GM18867 (cell line): ENCODE results near the gene NANP.
"Not testable (repeated sequence)": the region's sequence is repeated elsewhere in the genome, so short reads cannot be mapped to it uniquely, and the experiment has no call there.

ENCODE experiments used
- ATAC-seq: cut with Tn5 transposase; IDR thresholded peaks from one replicate; pipeline ENCODE4 v1.9.1; 2021; ENCODE audit warnings: mild to moderate bottlenecking, moderate library complexity; ENCODE audit not compliant: unreplicated experiment

Gene NANP, protein sequence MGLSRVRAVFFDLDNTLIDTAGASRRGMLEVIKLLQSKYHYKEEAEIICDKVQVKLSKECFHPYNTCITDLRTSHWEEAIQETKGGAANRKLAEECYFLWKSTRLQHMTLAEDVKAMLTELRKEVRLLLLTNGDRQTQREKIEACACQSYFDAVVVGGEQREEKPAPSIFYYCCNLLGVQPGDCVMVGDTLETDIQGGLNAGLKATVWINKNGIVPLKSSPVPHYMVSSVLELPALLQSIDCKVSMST

DNA sequence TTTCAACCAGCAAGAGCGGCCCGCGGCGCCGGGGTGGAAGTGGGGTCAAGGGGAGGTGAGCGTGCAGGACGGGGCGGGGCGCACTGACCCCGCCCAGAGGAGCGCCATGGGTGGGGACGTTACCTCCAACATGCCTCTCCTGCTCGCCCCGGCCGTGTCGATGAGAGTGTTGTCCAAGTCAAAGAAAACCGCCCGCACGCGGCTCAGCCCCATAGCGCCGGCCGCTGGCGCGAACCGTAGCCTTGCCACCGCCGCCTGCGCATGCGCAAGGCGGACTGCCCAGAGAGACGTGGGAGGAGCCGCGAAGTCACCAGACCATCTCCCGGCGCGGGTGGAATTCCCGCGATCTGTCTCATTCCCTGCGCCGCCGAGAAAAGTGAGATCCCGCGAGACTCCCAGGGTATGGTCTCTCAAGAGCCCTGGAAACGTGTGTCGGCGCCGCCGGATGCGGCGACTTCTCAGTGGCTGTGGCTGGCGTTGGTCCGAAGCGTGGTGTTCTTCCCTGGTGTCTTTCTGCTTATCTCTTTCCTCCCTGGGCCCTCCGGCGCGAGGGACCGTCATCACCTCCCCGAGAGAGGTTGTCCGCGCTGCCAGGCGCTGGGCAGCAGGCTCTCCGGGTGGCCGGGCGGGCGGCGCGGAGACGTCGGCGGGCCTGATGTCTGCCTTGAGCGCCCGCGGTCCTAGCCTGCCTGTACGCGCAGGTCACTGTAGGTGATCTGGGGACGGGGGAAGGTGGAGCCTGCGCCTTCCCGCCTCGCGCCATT, at the start of gene NANP:
Gene NANP (minus strand): TSS at position 279 of the 764 bp plus-strand sequence. CDS start 66 bp downstream, at position 213.
- ATAC-seq, result peak; percentile 82

DNA sequence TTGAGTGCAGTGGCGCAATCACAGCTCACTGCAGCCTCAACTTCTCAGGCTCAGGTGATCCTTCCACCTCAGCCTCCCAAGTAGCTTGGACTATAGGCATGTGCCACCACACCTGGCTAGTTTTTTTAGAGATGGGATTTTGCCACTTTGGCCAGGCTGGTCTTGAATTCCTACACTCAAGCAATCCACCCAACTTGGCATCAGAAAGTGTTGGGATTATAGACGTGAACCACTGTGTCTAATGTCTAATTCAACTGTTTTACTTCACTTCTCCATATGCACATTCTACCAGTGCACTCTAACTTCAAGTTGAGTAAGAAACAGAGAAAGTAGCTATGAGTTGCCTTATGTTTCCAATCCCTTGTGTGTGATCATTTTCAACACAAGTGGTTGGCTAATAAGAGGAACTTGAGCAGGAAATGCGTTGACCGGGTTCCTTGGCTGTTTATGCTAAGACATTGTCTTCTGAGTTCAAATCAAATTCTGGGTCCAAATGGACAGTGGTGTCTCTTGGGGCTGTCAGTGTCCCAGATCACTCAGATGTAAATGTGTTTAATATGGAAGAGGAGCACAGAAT, 48.9 kb upstream of the NANP start:
- ATAC-seq, result no peak

DNA sequence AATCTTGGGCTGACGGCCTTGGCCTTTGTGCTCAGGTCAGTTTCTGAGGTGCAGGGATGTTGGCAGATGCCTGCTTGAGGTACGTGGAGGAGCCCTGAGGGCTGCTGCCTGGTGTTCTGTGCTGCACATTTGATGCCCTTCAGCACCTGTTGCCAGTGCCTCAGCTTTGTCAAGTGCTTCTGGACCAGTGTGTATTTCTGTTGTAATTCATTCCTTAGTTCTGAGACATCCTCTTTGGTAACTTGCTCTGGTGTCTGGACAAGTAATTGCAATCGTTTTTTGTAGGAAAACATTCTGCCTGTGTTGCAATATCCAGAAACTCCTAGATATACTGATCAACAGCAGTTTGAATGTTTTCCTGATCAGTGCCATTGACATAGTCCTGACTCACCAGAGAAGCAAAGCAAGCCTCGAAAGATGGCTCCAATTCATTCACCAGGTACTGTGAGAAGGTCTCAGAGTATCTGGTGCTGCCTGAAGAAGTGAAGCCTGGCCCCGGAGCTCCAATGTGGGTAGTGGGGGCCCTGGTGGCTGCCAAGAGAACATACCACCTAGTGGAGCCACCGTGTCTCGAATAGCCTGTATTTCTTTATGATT, 46.1 kb upstream of the NANP start:
- no peak for ATAC-seq

DNA sequence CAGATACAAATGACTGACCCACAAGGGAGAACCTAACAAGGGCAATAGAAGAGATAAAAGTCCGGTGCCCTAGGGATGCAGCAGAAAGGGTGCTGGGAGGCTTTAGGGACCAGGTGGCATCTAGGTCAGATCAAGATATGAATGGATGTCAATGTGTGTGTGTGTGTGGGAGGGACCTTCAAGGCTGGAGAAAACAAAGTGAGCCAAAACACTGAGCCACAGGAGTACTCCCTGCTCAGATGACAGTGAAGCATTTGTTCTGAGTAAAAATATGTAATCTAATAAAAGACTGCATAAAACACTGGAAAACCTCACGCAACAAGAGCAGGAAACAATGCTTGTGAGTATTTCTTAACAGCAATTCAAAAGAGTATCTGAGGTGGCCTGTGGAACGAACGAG, 44.6 kb upstream of the NANP start:
- no peak for ATAC-seq

DNA sequence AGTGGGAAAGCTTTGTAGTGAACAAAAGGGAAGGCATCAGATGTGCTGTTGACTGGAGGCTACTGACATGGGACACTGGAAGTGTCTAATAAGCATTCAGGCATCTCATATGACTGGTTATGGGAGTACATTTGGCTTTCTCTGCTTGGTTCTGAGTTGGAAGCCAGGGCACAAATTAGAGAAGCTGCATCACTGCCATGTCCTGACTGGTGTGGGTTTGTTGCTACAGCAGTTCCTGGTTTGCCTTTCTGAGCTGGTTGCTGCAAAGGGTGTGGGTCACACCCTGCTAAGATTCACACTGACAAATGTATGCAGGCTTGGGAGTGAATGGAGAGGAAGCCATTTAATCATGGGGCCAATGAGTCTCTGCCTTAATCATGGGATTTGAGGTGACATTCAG, 36.2 kb upstream of the NANP start:
- no peak for ATAC-seq

DNA sequence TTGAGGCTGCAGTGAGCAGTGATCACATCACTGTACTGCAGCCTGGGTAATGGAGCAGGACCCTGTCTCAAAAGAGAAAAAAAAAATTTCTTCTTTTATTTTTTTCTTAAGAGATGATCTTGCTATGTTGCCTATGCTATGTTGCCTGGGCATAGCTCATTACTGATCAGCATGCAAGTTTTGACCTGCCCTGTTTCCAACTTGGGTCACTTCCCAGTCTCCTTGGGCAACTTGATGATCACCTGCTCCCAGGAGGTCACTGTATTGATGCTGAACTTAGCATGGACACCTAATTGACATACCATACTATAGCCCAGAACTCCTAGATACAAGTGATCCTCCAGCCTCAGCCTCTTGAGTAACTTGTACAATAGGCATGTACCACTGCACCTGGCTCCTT, 30.7 kb upstream of the NANP start:
- no peak for ATAC-seq

DNA sequence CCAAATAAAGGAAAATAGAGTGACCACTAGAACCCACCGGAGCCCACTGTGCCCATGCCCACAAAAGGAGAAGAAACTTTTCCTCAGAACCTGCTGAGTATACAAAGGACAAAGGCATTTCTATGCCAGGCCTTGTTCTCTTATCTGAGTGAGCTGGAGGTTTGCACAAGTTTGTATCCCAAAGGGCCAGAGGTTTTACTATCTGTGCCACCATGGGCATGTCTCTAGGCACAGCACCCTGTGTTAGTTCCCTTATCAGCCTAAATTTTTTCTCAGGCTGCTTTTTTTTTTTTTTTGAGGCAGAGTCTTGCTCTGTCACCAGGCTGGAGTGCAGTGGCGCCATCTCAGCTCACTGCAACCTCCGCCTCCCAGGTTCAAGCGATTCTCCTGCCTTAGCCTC, 29.1 kb upstream of the NANP start:
- not testable (repeated sequence) for ATAC-seq

DNA sequence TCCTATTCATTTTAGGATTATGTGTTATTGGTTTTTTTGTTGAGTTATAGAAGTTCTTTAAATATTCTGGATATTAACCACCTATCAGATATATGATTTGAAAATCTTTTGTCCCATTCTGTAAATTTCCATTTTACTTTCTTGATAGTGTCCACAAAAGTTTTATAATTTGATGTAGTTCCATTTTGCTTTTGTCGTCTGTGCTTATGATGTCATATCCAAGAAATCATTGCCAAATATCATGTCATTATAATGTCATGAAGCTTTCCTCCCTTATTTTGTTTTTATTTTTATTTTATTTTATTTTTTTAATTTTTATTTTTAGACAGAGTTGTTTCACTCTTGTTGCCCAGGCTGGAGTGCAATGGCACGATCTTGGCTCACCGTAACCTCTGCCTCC, 21.0 kb upstream of the NANP start:
- no peak for ATAC-seq

DNA sequence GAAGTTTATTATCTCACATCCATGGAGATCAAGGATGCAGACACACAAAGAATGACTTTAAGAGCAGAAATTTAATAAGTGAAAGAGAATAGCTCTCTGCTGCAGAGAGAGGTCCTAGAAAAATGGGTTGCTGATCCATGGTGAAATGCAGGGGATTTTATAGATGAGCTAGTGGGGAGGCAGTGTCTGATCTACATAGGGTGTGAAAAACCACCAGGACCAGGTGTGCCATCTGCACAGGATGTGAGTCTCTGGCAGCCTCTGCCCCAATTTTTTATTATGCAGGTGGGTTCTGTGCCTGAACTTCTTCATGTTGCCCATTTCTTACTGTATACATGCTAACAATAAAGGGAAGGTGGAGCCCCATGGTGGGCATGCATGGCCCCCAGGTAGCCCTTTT, 19.9 kb upstream of the NANP start:
- ATAC-seq, result peak; percentile 46

DNA sequence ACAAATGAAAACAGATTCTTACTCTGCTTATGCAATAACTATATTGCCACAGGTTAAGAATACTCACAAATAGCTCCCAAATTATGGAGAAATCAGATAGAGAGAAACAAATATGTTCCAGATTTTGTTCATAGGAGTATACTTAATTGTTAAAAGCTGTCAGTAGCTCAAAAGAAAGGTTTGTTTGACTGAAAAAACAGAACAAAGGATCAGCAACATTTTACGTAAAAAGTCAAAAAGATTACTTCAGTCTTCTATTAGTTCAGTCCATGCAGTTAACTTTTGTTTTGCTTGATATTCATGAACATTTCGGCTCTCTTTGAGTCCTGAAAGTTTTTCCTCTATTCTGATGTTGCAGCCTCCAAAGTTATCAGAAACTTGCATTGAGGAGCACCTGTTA, 13.4 kb upstream of the NANP start:
- no peak for ATAC-seq

DNA sequence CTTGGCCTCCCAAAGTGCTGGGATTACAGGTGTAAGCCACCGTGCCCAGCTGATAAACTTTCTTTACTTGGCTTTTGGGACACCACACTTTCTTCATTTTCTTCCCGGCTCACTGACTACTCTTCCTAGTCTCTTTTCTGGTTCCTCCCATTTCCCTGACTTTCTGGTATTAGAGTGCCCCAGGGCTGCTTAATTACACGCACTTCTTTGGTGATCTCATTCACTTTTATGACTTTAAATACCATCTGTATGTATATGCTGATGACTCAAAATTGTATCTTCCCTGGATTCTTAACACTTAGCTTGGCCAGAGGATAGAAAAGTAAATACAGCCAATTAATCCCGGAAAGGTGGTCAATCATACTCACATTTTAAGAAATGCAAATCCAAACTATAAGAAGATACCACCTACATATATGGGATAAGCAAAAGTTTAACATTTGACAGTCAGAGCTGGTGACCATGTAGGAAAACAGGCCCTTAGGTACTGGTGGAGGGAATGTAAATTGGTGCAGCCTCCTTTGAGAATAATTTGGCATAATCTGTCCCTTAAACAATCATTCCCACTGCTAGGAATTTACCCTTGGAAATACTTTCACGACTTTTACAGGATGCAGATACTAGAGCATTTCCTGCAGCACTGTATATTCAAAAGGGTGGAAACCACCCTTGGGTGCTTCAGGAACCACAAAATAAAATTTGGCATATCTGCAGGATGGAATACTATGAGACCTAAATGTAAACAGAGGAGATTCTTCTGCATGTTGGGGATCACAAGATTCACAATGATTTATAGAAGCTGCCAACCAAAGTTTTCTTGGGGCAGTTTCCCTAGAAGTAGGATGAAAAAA, 9.4 kb upstream of the NANP start:
- ATAC-seq, result no peak

DNA sequence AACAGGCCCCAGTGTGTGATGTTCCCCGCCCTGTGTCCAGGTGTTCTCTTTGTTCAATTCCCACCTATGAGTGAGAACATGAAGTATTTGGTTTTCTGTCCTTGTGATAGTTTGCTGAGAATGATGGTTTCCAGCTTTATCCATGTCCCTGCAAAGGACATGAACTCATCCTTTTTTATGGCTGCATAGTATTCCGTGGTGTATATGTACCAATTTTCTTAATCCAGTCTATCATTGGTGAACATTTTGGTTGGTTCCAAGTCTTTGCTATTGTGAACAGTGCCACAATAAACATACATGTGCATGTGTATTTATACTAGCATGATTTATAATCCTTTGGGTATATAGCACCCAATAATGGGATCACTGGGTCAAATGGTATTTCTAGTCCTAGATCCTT, 6.8 kb upstream of the NANP start:
- not testable (repeated sequence) for ATAC-seq

DNA sequence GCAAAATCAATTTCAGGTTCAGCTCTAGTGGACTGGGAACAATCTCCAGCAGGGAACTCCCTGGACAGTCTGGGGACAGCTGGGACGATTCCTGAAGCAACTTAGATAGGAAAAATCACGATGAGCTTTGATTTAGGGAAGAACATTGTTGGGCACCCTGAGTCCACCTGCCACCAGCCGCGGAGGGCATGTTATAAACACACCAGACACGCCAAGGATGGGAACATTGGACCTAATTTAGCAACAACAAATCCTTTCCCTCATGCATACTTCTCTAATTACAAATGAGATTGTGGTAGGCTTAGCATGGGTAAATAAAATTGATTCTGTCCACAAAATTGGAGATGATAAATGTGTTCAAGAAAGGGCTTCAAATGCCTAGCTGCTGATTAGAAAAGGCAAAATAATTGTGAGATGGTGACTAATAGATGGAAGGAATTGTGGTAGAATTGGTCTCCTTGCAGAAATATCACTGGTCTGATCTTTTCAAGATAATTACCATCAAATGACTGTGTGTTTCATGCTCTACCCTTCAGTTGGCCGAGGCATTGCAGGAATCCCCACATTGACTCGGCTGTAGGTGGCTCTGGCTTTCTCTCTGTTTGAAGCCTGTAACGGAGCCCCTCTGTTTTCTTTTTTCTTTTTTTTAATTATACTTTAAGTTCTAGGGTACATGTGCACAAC, 6.1 kb upstream of the NANP start:
- ATAC-seq, result no peak

DNA sequence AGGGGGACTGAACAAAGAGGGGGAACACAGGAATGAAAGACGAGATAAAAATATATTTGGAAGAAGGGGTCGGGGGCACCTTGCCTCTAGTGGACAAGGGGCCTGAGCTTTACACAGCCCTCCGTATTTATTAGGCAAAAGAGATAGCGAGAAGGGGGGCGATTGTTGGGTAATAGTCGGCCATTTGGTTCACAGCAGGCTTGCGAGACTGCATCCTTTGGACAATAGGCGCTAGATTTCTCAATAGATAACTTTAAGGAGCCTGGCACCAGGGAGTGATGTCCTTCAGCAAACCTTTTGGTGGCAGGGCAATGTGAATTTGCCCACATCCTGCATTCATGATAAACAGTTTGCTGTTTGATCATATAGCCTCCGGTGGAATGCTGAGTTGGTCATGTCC, 3.0 kb upstream of the NANP start:
- no peak for ATAC-seq

DNA sequence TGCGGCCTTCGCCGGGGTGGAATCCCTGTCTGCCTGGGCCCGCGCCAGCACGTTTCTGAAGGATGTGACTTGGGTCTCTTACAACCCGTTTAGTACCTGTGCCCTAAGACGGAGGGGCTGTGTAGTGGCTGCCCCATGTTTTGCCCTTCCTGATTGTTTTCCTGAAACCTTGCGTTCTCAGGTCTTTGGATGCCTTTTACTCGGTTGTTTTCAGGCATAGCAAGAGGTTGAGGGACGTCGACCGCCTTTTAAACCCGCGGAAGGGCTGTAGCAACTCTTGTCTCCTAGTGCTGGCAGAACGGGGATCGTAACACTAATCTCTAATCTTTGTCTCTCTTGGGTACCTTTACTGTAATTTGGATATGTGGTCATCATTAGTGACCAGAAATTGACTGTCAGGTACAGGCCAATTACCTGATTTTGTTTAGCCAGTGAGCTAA, 706 bp upstream of the NANP start:
- ATAC-seq, result no peak

DNA sequence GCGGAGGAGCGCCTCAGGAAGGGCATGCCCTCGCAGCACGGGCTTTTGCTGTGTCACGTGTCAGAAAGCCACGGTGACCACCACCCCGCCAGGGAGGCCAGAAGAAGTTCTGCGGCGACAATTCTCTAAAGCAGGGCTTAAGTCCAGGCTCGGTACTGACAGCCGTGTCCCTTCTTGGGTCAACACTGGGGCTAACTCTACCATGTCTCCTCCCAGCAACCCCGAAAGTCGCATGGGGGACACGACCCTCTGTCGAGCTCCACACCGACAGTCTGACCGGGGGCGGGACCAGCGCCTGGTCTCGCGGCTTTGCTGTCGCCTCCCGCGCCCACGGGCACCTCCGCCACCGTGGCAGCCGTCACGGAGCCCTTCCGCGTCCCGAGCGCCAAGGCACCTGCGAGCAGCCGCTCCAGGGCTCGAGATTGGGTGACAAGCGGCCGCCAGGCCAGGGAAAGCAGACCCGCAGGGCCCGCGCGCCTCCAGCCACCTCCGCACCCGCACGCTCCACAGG, 534 bp downstream of the NANP start:
- ATAC-seq, result peak; percentile 30

DNA sequence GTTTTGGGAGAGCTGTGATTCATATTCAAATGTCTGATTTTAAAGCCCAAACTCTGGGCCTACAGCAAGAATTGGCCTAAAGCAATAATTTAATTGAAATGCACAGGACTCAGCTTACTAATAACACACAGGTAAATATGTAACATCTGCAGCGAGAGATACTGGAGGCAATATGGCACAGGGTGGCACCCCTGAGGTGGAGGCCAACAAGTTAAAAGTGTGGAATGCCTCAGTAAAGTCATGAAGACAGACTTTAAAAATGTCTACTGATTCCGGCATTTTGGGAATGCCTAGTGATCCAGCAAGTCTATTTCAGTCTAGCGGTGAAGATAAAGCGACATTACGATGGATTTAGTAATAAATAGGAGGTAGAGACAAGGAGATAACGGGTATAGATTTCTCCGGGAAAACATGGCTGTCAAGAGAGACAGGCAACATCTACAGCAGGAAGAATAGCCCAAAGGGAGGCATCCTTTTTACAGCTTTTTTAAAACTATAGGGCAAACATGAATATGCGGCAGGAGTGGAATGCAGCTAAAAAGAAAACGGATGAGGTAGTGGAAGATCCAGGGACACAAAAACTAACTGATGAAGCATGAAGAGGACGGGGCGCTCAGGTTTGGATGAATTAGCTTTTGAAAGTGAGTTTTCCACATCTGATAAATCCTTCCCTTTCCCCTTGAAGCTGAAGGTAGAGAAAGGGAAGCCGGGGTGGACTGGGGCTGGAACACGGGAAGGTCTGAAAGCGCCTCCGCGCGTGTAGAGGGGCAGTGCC, 1.2 kb downstream of the NANP start:
- ATAC-seq, result no peak

DNA sequence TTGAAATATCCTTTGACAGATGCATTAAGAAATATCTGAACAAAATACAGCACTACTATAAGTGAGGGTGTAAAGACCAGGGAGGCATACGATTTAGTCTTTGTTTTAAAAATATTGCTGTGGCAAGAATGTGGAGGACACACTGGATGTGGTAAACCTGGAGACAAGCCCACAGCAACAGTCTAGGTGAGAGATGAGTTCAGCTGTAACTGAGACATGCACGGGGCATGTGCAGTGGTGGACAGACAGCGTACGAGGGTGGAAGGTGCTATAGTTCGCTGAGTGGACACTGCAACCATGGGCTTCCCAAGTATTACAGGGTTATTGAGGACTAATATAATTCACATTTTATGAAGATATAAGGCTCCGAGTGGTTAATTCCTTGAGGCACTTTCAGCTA, 1.8 kb downstream of the NANP start:
- ATAC-seq, result no peak

DNA sequence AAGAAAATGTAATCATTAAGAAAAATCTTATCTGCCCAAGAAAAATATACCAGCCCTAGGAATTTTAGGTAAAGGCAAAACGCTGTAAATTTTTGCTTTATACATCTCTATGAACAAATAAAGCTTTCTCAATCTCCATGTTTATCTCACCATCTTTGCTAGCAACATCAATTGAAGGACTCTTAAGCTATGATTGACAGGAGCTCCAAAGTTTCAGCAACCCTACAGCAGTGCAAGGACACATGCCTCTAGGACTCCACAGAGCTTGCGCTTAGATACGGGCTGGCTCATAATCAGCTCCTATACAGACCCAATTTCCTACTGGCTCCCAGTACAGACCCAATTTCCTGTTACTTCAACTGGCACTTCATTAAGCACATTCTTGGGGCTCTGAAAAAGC, 4.3 kb downstream of the NANP start:
- no peak for ATAC-seq
